Neural progenitor cell (in vitro differentiated cells): Measurements from ENCODE around the gene NAPSA.

Source experiments
- CTCF ChIP-seq: fragments of 200-600 bp; sonication (generic); IDR thresholded peaks from 2 replicates; pipeline ENCODE4 v1.5.1; 2017; ENCODE audit warnings: antibody characterized with exemption, mild to moderate bottlenecking
- EZH2 ChIP-seq: fragments of 200-600 bp; sonication (generic); IDR thresholded peaks from 2 replicates; pipeline ENCODE4 v1.6.1; 2017; ENCODE audit warnings: antibody characterized with exemption, mild to moderate bottlenecking, moderate library complexity
- EZH2phosphoT487 ChIP-seq: fragments of 200-600 bp; sonication (generic); IDR thresholded peaks from 2 replicates; pipeline ENCODE4 v1.6.1; 2017; ENCODE audit warnings: antibody characterized with exemption

GRCh38 chr19:50413531-50413930 lies 48.1 kb upstream of the NAPSA start:
- TF ChIP-seq CTCF (no peak), EZH2 (no peak), EZH2phosphoT487 (no peak)
